ENCODE measurements around the gene CSTPP1.
"Not testable (repeated sequence)": the region's sequence is repeated elsewhere in the genome, so short reads cannot be mapped to it uniquely, and the experiment has no call there.

Gene CSTPP1

DNA sequence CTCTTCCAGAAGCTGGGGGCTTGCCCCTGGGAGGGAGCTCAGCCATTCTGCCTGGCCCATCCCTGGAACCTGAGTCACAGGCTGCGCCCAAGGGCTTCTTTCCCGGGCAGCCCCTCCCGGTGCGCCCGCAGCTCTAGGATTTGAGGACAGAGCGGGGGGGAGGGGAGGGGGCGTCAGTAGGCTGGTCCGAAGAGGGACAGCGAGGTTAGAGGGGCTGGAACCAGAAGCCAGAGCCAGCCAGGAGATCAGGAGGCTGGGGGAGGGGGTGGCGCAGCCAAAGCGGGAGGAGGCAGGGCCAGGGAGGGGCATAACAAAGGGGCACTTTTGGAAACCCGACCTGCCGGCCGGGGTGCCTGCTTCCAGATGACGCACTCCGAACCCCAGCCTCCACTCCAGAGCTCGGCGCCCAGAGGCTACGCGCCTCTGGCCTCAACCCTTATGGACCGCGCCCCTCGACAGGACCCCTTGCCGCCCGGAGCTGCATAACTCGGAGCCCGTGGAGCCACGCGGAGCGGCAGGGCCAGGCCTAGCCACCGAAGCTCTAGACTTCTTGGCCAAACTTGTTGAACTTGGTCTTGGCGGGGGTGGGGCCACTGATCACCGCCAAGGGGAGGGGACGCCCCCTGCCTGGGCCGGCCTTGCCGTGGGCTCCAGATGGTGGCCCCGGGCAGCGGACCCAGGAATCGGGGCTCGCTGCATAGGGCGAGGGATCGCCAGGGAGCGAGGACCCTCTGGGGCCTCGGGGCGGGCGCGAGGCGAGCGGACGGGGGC is 248.9 kb downstream of the CSTPP1 start:
- DNase-seq: no peak

DNA sequence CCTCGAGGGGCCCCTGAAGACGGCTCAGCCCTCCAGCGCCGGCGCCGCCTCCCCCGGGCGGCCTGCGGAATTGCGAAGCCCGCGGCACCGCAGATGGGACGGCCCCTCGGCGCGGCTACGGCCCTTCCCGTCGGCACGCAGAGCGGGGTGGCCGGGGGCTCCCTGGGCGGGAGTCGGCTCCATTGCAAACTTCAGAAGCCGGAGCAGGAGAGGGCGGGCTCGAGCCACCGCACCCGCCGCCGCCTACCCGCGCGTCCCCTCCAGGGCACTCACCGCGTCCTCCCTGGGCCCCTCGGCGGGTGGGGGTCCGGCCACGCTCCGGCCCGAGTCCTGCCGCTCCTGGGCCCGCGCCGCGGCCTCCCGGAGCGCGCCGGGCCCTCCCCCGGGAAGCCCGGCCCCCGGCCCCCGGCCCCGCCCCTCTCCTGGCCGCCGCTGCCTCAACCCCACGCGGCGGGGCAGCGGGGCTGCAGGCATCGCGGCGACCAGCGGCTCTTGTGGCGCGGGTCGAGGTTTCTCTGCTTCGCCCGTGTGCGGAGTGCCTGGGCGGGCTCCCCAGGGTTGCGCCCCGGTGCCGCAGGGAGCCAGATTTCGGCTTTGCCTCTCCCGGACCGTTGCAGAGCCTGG is 249.6 kb downstream of the CSTPP1 start, which contains the start of gene PACSIN3:
Gene PACSIN3 (minus strand): TSS at position 359 of the 624 bp plus-strand sequence. CDS start 3,707 bp downstream, outside the sequence.
- DNase-seq: peak; percentile 14

DNA sequence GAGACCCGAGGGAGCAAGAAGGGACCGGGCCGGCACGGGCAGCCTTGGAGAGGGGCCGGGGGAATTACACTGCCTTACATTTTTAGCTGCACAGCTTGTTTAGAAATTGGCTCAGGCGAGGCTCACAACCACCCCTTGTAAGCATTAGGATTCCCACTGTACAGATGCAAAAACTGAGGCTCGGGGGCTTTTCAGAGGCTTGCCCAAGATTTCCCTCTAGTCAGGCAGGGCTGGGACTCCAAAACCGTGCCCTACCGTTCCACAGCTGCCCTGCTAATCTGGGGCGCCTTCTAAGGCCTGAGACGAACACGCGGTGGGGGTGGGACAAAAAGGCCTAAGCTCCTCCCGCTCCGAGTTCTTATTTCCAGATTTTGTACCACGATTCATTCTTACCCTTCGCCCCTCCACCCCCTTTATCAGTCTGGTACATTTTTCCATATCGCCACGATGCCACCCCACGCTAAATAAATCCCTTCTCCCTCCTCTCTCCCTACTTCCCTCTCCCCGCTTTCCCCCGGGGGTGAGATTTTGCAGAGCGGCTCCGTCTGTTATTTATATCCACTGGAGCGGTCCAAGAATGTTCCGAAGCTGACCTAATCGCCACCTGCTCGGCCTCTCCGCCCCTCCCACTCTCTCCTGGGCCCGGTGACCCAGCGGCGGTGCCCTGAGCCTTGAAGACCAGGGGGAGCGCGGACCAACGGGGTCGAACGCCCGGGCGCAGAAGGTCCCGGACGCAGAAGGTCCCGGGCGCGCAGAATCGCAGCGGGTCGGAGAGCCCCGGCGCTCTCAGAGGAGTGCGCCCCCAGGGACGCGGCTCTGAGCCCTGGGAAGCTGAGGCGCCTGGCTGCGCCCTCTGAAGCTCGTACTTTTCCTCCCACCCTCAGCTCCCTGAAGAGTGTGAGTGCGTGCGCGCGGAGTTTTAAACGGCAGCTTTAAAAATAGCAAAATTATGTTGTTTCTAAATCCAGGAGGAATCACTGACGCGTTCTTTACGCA is 250.4 kb downstream of the CSTPP1 start:
- no peak for DNase-seq

DNA sequence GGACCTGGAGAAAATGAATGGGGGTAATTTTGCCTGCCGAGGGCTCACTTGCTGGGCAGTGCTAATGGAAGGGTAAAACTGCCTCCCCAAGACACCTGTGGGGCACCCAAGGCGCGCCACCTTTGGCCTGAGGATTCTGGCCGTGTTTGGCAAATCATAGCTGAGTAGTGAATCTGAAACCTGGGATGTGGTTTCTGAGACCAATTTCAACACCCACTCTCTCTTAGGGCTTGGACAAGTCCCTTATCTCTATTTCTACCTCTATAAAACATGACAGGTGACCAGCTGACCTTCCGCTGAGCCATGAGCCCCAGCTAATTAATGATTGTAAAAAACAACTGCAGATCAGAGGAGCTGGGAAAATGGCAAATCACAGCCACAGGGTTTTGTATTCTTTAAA is 251.2 kb downstream of the CSTPP1 start:
- peak; percentile 10 for DNase-seq

DNA sequence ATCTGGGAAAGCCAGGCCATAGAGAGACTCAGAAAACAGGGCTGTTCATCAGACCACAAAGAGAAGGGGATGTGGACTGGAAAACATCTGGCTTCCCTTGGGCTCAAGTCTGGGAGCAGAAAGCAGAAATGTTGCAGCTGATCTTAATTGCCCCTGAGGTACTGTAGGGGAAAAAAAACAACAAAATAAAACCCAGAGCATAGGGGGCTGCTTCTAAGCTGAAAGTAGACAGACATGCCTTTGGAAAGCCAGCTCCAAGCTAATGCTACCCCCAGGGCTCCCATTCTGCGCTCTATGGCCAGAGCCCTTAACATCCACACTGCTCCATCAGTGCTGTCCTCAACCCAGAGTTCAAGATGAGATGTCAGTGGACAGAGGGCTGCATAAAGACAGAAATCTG is 251.7 kb downstream of the CSTPP1 start:
- DNase-seq: no peak

DNA sequence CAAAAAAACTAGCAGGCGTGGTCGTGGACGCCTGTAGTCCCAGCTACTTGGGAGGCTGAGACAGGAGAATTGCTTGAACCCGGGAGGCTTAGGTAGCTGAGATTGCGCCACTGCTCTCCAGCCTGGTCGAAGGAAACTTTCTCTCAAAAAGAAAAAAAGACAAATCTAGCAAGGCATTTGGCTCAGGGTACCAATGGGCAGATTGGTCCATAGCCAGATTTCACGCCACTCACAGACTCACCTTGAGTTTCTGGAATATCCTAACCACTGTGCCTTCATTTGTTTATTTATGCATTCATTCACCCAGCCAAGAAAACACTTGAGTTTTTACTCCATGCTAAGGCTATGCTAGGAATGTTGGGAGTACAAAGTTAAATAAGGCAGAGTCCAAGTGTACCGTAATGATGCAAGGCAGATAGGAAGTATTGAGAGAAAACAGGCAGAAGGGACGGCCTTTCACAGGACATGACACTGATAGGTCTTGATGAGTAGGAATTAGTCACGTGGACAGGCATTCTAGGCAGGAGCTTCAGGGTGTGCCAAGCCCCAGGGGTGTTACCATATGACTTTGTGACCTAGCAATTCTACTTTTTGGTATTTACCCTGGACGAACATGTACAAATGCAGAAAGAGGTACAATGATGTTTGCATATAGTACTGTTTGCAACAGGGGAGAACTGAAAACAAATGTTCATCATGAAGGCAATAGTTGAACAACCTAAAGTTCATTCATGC is 252.7 kb downstream of the CSTPP1 start:
- no peak for DNase-seq

DNA sequence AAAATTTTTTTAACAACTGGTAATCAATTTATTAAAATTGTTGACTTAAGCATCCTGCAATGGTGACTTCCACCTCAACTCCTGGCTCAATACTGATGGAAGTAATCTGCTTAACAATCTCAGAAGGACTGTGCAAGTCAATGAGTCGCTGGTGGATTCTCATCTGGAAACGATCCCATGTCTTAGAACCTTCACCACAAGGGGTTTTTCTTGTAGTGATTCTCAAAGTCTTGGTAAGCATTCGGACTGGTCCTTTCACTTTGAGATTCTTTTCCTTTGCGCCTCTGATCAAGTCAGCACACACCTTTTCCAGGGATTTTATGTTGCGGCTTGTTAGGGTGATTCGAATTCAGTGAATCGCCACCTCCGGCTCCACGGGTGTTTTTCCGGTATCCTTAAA is 254.6 kb downstream of the CSTPP1 start:
- not testable (repeated sequence) for DNase-seq

DNA sequence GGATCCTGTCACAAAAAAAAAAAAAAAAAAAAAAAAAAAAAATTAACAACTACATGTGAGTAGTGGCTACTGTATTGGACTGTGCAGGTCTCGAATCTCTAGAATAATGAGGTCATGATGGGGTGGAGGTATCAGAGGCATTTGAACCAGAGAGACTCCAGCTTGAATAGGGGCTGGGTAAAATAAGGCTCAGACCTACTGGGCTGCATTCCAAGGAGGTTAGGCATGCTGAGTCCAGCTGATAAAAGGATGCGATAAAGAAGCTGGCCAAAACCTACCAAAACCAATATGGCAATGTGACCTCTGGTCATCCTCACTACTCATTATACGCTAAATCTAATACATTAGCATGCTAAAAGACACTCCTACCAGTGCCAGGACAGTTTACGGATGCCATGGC is 255.6 kb downstream of the CSTPP1 start:
- no peak for DNase-seq

DNA sequence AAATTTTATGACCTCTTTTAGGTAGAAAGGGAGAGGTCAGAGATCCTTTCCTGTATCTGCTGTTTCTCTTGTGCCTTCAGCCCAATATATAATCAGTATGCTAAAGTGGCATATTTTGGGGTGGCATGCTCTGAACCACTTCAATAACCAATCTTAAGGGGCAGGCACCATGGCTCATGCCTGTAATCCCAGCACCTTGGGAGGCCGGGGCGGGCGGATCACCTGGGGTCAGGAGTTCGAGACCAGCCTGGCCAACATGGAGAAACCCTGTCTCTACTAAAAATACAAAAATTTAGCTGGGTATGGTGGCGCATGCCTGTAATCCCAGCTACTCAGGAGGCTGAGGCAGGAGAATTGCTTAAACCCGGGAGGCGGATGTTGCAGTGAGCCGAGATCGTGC is 261.6 kb downstream of the CSTPP1 start:
- DNase-seq: not testable (repeated sequence)

DNA sequence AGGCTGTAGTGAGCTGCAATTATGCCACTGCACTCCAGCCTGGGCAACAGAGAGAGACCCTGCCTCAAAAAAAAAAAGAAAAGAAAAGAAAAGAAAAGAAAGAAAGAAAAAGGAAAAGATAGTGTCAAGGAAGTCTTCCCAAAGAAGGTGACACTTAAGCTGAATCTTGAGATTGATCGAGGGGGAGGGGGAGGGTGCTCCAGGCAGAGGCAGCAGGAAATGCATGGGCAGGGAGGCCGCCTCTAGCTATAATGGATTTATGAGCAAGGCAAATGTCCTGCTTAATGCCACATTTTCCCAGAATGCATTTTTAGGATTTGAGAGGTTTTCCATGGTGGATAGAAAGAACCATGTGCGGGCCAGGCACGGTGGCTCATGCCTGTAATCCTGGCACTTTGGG is 264.5 kb downstream of the CSTPP1 start:
- DNase-seq: no peak

DNA sequence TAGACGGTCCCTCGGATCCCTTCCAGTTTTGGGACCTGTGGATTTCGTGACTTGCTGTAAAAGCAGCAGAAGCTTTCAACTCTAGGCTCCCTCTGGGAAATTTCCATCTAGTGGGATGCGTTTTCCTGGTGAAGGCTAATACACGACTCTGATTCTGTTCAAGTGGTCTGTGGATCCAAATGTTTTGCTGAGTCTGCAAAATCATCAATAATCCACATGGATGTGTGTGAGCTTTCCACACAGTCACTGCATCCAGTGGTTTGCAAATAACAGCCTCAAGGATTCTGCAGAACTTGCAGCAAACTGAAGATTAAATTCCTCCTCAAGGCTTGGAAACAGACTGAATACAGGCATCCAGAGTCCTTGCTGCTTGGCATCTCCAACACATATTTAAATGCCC is 266.0 kb downstream of the CSTPP1 start:
- no peak for DNase-seq

DNA sequence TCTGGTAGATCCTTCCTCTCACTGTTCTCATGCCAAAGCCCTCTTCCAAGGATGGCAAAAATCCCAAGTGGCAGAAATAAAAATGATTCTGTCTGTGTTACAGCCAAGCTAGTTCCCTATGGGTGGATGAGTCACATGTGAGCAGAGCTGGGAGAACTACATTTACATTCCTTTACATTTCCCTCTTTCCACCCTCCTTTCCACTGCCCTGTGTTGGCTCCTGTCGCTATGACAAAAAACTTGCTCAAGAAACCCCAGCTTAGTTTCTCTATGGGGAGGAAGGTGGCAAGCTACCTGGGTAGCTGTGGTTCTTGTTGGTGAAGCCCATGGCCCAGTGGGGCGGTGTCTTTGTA is 268.1 kb downstream of the CSTPP1 start:
- DNase-seq: peak; percentile 13

DNA sequence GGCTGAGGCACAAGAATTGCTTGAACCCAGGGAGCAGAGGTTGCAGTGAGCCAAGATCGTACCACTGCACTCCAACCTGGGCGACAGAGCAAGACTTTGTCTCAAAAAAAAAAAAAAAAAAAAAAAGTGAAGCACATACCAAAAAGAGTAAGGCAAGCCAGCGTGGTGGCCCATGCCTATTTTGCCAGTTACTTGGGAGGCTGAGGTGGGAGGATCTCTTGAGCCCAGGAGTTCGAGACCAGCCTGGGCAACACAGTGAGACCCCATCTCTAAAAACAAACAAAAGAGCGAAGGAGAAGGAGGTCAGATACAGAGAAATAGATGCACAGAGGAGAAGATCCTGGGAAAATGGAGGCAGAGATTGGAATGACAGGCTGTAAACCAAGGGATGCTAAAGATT is 270.0 kb downstream of the CSTPP1 start:
- DNase-seq: not testable (repeated sequence)

DNA sequence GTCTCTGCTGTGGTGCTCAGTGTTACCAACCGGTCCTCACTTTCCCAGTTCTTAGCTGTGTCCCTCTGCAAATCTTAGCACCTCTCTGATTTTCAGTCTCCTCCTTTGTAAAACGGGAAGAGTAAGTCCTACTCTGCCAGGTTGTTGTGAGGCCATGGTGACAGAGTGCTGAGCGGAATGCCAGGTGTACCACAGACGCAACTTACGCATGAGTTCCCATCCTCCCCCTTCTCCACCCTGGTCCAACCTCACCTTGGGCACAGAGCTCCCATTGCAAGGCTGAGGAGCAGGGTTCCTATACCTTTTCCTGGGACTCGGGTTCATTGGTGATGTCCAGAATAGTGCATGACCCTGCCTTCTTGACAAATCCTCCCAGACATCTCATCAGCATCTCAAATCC is 270.9 kb downstream of the CSTPP1 start:
- no peak for DNase-seq

DNA sequence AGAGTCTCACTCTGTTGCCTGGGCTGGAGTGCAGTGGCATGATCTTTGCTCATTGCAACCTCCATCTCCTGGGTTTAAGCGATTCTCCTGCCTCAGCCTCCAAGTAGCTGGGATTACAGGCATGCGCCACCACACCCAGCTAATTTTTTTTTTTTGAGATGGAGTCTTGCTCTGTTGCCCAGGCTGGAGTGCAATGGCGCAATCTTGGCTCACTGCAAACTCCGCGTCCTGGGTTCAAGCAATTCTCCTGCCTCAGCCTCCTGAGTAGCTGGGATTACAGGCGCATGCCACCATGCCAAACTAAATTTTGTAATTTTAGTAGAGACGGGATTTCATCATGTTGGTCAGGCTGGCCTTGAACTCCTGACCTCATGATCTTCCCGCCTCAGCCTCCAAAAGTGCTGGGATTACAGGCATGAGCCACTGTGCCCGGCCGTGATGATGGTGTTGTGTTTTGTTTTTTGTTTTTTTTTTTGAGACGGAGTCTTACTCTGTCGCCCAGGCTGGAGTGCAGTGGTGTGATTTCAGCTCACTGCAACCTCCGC is 271.5 kb downstream of the CSTPP1 start:
- not testable (repeated sequence) for DNase-seq

DNA sequence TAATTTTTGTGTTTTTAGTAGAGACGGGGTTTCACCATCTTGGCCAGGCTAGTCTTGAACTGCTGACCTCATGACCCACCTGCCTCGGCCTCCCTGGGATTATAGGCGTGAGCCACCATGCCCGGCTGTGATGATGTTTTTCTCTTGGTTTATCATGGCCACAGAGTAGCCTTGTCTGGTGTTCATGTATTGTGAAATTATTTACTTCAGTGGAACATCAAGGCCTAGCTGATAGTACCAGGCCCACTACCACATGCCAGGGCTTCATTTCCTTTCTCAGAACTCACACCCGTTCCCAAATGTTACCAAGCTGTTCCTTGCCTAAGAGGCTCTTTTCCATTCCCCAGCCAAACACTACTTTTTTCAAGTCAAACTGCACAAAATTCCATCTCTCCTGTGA is 272.1 kb downstream of the CSTPP1 start:
- DNase-seq: no peak

Data from inflammatory macrophage treated with lipopolysaccharide for 4 hours (primary cell).